GM18498 (cell line): ENCODE results near the gene SORL1.

ENCODE experiments used
- ATAC-seq: cut with Tn5 transposase; IDR thresholded peaks from one replicate; pipeline ENCODE4 v1.9.1; 2021; ENCODE audit warnings: mild to moderate bottlenecking, moderate library complexity; ENCODE audit not compliant: unreplicated experiment

Gene SORL1

DNA sequence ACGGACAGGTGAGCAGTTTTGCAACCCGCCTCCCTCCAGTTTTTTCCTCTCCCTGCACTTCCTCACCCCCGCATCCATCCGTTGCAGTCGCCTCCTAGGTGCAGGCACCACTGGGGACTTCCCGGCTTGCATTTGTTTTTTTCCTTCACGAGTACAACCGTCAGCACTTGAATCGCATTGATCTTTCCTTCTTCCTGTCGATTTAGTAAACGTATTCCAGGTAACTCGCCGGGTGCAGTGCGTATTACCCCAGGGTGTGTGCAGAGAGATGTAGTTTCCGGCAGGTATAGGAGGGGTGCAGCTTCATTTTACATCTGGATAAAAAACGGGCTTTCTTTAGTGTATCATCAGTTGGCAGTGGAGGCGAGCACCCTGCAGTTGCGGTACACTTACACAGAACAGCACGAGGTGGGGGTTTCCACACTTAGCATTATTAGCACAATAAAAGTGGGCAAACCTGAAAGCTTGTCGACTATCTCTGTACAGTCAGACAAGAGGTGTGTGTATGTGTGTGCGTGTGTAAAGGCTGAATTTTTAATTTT is 566 bp downstream of the SORL1 start, which contains the start of gene SORL1-AS1:
SORL1-AS1 (minus strand) TSS at position 359 of the 542 bp plus-strand sequence.
- ATAC-seq: peak; percentile 22

- no peak for ATAC-seq
Observed at GRCh38 chr11:121453589-121454299, 1.6 kb downstream of the SORL1 start.

- no peak for ATAC-seq
Observed at GRCh38 chr11:121455115-121455514, 3.0 kb downstream of the SORL1 start.

DNA sequence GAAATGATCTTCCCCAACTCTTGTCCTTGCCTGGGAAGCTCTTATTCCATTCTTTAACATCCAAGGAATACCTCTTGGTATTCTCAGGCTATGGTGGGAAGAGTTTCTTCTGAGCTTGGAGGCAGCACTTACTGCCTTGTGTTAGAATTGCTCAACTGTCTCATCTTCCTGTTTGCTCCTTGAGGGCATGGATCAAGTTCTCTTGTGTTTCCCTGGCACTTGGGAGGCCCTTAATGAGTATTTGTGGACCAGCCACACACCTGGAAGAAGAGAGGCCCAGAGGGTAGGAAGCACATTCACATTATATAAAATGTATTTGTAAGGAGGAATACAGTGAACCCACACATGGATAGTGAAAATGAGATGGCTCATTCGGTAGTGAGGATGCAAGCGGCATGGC is 4.0 kb downstream of the SORL1 start:
- ATAC-seq: no peak

GRCh38 chr11:121456816-121457431 is 4.8 kb downstream of the SORL1 start:
- no peak for ATAC-seq

DNA sequence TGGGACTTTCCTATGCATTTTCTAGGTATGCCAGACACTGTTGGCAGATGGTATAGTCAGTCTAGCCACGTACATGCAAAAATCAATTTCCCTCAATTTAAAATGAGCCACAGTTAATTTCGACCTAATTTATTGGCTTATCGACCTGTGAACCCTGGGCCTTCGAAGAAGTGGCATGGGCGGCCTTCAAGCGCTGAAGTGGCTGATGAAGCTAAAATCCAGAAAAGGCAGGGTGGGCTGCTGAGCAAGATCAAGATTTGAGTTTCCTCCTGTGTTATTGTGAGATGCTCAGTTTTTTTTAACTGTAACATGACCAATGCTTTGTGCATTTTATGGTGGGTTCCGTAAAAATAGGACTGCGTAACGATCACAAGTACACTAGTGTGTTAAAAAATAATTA is 6.4 kb downstream of the SORL1 start:
- ATAC-seq: no peak

DNA sequence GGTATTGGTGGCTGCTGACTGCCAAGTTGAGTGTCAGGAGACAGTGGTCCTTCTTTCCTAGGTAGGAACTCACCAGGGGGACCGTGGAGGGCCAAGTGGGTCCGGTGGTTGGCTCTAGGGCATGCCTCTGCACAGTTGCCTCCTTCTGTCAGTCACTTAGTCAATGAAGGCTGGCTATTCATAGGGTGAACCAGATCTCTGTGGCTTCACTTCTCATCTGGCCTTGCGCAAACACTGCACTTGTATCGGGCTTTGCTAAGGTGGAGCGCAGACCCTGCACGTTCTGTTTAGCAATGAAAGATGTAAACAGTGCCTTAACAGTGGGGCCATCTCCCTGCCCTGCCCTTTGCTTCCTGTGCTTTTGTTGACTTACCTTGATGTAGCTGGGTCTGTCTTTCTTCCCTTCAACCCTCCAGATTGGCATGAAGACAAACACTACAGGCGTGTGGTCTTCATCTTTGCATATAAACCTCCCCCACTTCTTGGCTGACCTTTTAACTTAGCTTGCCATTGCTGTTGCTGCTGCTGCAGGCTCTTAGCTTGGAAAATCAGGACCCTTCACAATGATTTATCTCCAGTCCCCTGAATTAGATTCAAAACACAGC is 7.4 kb downstream of the SORL1 start:
- no peak for ATAC-seq

GRCh38 chr11:121460941-121461514 is 8.9 kb downstream of the SORL1 start:
- no peak for ATAC-seq

DNA sequence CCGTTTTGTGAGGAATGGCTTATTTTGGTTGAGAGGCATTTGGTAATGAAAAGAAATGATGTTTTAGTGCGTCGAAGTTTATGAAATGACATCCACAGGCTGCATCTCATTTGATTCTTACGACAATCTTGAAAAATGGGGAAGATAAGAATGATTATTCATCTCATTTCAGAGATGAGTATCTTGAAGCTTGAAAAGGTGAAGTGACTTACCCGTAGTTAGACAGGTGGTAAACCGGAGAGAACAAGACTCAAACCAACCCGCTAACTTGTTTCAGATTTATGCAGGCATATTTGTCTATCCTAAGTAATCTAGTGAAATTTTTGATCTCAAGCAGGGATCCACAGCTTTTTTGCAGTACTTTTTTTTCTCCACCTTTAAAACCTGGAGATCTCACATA is 9.7 kb downstream of the SORL1 start:
- ATAC-seq: no peak

- no peak for ATAC-seq
Observed at GRCh38 chr11:121463689-121464335, 11.7 kb downstream of the SORL1 start.

DNA sequence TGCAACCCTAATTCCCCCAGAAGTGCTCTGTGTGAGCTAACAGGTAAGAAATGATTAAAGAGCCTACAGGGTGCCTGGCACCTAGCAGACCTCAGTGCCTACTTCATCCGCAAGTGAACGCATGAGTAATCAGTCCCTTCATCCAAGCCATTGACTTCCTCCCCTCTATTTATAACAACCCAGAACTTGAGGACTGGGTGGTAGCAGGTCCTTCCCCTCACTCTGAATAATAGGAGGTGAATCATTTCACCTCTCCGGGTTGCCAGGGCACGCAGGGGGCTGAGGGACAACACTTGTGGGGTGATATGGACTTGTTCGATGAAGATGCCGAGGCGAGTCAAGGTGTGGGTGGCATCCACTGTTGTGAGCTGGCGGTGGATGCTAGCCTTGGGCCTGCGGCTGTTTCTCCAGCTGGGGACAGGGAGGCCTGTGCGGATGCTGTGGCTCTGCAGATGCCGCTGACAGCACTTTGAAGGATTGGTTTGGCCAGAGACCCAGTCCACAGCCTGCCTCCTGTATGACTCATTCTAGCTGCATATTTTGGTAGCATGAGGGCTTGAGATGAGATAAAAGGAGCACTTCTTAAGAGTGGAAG is 12.3 kb downstream of the SORL1 start:
- no peak for ATAC-seq

DNA sequence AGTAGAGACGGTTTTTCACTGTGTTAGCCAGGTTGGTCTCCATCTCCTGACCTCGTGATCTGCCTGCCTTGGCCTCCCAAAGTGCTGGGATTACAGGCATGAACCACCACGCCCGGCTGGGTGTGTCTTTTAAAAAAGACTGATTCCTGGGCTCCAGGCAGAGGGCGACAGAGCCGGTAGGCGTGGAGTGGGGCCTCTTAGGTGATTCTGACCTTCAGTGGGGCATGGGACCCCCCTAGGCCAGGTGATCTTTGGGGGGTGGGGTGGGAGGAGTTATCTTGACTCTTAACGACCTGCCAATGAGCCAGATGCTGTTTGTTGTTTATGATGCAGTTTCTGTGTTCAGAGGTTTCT is 13.6 kb downstream of the SORL1 start:
- no peak for ATAC-seq

DNA sequence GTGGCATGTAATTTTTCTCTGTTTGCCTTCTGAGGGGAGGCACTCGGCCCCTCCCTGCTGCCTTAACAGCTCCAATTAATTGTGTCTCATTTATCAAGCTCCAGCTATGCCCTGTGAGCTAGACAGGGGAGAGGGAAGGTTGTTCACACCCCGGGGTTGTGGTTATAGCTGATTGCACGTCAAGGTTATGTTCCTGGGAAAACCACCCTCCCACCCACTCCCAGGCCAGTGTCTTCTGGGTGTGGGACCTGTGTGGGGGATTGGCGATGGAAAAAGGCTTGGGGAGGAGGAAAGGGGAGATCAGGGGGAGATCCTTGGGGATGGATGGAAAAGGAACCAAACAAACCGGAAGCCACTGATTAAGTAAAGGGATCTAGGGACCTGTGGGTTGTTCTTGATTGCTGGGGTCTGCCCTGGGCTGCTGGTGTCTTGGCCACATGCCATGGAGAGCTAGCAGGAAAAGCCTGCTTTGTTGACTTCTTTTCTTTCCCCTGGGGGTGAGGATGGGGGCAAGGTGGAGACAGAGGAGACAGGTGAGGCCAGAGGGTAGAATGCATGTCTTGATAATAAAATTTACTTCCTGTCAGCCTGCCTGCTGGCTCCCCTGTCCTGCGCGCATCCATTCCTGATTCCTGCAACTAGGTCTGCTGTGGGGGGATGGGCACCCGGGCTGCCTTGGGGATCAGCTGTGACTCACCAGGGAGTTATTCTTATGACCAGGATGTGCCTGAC is 14.1 kb downstream of the SORL1 start:
- no peak for ATAC-seq

- no peak for ATAC-seq
Observed at GRCh38 chr11:121467471-121467870, 15.4 kb downstream of the SORL1 start.

DNA sequence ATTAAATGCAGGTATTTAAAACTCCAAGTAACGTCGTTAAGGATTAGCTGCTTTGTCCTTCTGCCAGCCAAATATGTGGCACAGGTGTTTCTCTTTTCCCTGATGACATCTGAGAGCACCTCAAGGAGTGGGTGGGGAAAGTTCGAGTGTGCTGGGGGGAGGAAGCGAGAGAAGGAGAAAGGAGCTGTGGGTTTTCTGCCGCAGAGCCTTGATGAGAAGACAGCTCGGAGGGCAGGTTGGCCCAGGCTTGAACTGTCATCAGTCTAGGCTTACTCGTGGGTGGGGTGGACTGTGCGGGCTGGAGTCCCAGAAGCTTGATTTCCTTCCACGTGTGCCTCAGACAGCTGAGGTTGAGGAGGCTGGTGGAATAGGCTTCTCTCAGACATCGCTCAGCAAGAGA is 15.9 kb downstream of the SORL1 start:
- ATAC-seq: peak; percentile 63

- ATAC-seq: no peak
Observed at GRCh38 chr11:121469910-121470309, 17.8 kb downstream of the SORL1 start.

- ATAC-seq: no peak
Observed at GRCh38 chr11:121471167-121471566, 19.1 kb downstream of the SORL1 start.

DNA sequence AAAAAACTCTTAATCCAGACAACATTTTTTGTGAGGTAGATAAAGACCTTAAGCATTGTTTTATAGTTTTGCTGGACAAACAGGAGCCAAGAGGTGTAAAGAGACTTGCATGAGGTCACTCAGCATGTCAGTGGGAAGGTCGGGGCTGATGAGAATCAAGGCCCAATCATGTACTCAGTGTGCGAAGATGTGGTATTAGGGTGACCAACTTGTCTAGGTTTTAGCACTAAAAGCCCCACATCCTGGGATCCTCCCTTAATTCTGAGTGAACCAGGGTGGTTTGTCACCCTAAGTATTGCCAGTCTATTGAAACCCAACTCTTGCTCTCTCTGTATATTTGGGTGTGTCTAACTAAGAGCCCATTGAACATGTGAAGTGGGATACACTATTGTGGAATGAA is 20.2 kb downstream of the SORL1 start:
- no peak for ATAC-seq

DNA sequence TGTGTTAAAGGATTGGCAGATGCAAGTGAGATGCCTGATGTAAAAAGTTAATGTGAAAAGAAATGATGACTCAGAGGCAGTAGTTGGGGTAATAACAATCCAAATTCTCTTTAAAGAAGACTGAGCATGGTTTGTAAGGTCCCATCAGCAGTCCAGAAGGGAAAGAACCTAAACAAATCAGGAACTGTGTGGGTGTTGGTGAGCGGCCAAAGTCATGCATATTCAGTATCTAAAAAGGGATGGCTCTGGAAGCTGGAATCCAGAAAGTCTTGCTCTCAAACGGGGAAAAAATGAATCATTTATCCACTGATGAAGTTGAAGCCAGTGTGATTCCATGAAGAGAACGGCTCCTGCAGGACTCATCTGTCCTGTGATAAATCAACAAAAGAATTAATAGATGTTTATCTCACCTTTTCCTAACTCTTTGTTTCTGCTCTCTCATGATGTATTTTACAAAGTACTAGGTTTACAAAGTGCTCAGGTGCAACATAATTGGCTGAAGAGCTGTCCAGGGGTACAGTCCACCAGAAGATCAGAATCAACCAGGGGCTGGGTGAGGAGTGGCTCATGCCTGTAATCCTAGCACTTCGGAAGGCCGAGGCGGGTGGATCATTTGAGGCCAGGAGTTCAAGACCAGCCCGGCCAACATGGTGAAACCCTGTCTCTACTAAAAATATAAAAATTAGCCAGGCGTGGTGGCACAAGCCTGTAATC is 21.1 kb downstream of the SORL1 start:
- ATAC-seq: no peak

DNA sequence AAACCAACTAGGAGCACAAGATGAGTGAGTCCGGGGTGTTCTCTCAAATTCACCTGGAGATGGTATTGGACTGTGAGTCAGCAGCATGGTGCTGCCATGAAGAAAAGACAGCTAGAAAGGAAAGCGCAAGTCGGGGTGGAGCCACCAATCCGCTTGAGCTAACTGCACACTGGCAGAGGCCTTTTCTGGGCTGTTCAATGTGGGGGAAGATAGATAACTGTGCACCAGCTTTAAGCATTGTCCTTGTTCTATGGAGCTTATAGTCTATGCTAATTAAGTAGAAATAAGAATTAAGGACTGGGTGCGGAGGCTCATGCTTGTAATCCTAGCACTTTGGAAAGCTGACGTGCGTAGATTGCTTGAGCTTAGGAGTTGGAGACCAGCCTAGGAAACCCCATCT is 22.6 kb downstream of the SORL1 start:
- ATAC-seq: no peak
